Duodenal mucosa (tissue), 2 donors: ENCODE results near the gene ZNF606.

Source experiments
- H3K27ac ChIP-seq: one replicate; pipeline ENCODE4 v1.7.0; 2013; ENCODE audit warnings: low read depth, low read length
- H3K27me3 ChIP-seq, 2 donors: one replicate each; pipeline ENCODE4 v1.7.0; 2013; ENCODE audit warnings: low read length in 2 of 2, control low read depth in 1 of 2; ENCODE audit not compliant: insufficient read depth in 2 of 2, control insufficient read depth in 1 of 2
- H3K36me3 ChIP-seq, 2 donors: one replicate each; pipeline ENCODE4 v1.7.0; 2013; ENCODE audit warnings: low read length in 2 of 2, control low read depth in 1 of 2; ENCODE audit not compliant: insufficient read depth in 2 of 2, control insufficient read depth in 1 of 2
- H3K4me1 ChIP-seq, 2 donors: one replicate each; pipeline ENCODE4 v1.7.0; 2013; ENCODE audit warnings: low read length in 2 of 2, control low read depth in 1 of 2; ENCODE audit not compliant: insufficient read depth in 2 of 2, control insufficient read depth in 1 of 2
- H3K4me3 ChIP-seq, 2 donors: one replicate each; pipeline ENCODE4 v1.7.0; 2013; ENCODE audit warnings: low read length in 2 of 2, low read depth in 1 of 2
- H3K9ac ChIP-seq, 2 donors: one replicate each; pipeline ENCODE4 v1.7.0; 2013; ENCODE audit warnings: low read length in 2 of 2, low read depth in 1 of 2
- H3K9me3 ChIP-seq, 2 donors: one replicate each; pipeline ENCODE4 v1.7.0; 2013; ENCODE audit warnings: low read length in 2 of 2, control low read depth in 1 of 2; ENCODE audit not compliant: control insufficient read depth in 1 of 2

ZNF606 gene

DNA sequence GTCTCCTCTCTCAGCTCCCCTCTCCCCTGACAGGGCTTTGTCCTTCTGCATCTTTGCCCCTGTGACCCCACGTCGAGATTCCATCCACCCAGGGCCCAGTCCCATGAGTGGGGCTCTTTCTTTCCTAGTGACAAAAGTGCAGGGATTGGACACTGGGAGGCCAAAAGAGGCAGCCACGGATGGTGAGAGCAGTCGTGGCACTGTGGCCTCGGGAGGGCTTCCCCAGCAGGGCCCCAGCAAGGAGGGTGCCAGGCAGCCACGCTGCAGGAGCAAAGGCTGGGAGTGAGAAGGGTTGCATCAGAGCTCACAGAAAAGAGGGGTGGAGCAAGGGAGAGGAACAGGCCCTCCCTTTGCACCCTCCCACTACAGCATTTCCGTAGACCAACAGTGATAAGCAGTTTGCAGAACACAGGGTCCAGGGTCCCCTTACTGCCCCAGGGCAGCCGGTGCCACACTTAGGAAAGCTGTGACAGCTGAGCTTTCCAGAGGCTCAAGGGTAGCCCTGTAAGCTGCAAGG lies 36.1 kb upstream of the ZNF606 start:
- no peaks in the 10 kb centered on the region for H3K36me3 ChIP-seq
- no peak overlapping the region for H3K9ac ChIP-seq
- H3K27ac ChIP-seq: no peak overlapping the region
- no peaks in the 10 kb centered on the region for H3K27me3 ChIP-seq
- H3K4me1 ChIP-seq: no peaks in the 10 kb centered on the region
- H3K4me3 ChIP-seq: no peak overlapping the region
- H3K9me3 ChIP-seq: peaks cover 15 to 24% of the 10 kb centered on the region in 2 donors

DNA sequence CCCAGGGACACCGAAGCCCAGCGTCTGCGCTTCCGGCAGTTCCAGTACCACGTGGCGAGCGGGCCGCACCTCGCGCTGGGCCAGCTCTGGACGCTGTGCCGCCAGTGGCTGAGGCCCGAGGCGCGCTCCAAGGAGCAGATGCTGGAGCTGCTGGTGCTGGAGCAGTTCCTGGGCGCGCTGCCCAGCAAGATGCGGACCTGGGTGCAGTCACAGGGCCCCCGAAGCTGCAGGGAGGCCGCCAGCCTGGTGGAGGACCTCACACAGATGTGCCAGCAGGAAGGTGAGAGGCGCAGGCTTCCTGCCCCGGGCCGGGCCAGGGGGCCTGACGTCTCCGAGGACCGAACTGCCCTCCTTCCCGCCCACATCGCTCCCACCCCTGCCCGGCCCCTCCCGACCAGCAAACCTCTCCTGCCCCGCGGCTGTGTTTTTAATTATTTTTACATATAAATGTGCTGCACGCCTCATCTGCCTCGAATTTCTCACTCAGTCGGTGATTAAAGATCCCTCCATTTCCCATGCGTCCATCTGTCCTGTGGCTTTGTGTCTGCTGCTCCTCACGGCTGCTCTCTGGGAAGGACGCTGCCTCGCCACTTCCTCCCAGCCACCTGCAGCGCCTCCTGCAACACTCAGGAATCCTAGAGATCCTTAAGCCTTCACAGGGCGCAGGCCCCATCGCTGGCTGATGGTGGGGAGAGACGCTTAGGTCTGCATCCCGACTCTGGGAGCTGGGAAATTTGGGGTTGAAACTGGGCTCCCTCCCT lies 35.5 kb upstream of the ZNF606 start:
- Histone ChIP-seq H3K4me1 (no peaks in the 10 kb centered on the region), H3K9me3 (peaks cover 15 to 24% of the 10 kb centered on the region in 2 donors), H3K9ac (no peak overlapping the region), H3K27ac (no peak overlapping the region), H3K27me3 (no peaks in the 10 kb centered on the region), H3K36me3 (no peaks in the 10 kb centered on the region), H3K4me3 (no peak overlapping the region)

DNA sequence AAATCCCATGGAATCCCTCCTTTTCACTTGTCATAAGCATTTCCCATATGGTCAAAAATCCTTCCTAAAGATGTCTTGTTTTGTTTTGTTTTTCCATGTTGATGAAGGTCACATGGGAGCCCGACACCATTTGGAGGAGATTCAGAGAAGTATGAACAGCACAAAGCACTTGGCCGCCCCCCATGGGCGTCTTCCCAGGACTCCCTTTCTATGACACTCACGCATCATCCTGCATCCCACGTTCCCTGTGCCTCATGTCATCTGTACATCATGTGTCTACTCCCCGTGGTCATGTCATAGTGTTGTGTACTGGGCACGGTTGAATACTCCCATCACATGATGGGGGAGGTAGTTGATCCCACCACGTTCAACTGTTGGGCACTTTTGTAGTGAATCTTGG lies 33.2 kb upstream of the ZNF606 start:
- peaks cover 10 to 21% of the 10 kb centered on the region in 2 donors for H3K9me3 ChIP-seq

DNA sequence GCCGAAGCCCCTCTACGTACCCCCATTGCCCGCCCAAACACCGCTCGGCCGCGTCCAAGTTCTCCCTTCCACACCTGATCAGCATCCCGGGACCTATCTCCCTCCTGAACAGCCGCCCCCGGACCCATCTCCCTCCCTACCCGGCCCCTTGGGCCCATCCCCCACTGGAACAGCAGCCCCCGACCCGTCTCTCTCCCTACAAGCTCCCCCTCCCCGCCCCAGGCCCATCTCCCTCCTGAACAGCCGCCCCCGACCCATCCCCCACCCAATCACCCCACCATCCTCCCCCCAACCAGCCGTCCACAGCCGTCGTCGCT lies 31.8 kb upstream of the ZNF606 start:
- Histone ChIP-seq H3K9me3 (peaks cover 11 to 19% of the 10 kb centered on the region in 2 donors), H3K36me3 (no peaks in the 10 kb centered on the region), H3K4me3 (no peak overlapping the region), H3K27ac (no peak overlapping the region), H3K4me1 (no peaks in the 10 kb centered on the region), H3K27me3 (no peaks in the 10 kb centered on the region), H3K9ac (no peak overlapping the region)

More for the DNA sequence above, 33.2 kb upstream of the ZNF606 start:
- H3K27ac ChIP-seq: no peak overlapping the region
- H3K4me1 ChIP-seq: no peaks in the 10 kb centered on the region
- no peaks in the 10 kb centered on the region for H3K36me3 ChIP-seq
- no peaks in the 10 kb centered on the region for H3K27me3 ChIP-seq
- no peak overlapping the region for H3K9ac ChIP-seq
- H3K4me3 ChIP-seq: no peak overlapping the region

DNA sequence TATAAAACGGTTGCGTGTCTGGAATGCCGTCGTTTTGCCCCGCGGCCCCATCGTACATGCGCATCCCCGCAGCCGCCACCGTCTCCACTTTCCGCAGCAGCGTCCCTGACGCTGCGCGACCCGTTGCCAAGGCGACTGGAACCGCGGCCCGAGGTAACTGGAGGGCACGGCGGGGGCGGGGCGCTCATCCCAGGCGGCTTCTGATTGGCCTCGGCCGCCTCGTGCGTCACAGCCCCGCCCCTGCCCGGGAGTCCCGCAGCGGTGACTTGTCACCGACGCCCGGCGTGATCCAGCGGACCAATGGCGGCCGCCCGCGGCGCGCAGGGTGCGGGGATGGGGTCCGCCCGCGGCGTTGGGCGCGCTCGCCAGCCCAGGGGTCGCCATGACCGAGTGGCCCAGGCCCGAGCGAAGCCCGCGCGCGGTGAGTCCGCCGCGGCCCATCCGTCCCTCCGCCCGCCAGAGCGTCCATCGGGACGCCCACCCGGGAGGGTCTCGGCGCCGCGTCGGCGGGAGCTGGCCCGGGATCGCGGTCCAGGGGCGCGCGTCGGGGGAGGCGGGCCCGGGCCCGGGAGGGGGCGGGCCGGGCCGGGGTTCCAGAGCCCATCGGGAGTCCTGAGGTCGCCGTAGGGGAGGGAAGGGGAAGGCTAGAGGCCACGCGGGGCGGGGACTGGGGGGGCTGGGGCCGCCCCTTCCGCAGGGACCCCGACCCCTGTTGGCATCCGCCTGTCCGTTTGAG lies 31.3 kb upstream of the ZNF606 start, which contains the start of gene ZSCAN1:
ZSCAN1 (plus strand) TSS at position 285 of the 736 bp plus-strand sequence. CDS start 3,812 bp downstream, outside the sequence.
- no peaks in the 10 kb centered on the region for H3K36me3 ChIP-seq
- H3K4me3 ChIP-seq: peak within 1 kb of the TSS in 1 of 2 donors; percentile 16
- H3K27me3 ChIP-seq: no peaks in the 10 kb centered on the region
- H3K4me1 ChIP-seq: no peaks in the 10 kb centered on the region
- H3K27ac ChIP-seq: no peak within 1 kb of the TSS
- peaks cover 14 to 17% of the 10 kb centered on the region in 2 donors for H3K9me3 ChIP-seq
- no peak within 1 kb of the TSS for H3K9ac ChIP-seq

DNA sequence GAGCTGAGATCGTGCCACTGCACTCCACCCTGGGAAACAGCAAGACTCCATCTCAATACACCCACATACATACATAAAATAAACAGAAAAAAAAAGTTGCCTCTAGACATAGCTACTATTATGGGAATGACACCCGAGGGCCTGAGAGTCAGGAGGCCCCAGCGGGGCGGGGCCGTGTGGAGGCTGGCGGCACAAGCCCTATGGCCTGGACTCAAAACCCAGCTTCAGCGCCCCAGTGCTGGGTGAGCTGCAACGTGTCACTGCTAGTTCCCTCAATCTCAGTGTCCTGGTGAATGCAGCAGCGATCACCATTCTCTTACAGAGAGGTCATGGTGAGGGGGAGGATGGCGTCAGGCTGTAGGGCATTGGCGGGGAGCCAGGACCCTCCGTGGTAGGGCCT lies 22.0 kb upstream of the ZNF606 start:
- Histone ChIP-seq H3K4me1 (no peaks in the 10 kb centered on the region), H3K27ac (no peak overlapping the region), H3K9ac (no peak overlapping the region), H3K4me3 (no peak overlapping the region), H3K9me3 (peaks cover 16 to 22% of the 10 kb centered on the region in 2 donors), H3K27me3 (no peaks in the 10 kb centered on the region), H3K36me3 (no peaks in the 10 kb centered on the region)

DNA sequence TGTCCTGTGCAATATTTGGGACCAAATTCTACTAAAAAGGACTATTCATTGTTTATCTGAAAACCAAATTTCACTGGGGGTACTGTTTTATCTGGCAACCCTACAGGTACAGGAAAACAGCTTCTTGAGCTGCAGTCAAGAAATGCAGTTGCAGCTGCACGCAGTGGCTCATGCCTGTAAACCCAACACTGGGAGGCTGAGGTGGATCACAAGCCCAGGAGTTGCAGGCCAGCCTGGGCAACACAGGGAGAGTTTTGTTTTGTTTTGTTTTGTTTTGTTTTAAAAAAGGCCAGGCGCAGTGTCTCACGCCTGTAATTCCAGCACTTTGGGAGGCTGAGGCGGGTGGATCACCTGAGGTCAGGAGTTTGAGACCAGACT lies 19.7 kb upstream of the ZNF606 start:
- H3K9ac ChIP-seq: no peak overlapping the region
- H3K36me3 ChIP-seq: no peaks in the 10 kb centered on the region
- H3K4me3 ChIP-seq: no peak overlapping the region
- H3K27me3 ChIP-seq: no peaks in the 10 kb centered on the region
- H3K27ac ChIP-seq: no peak overlapping the region
- no peaks in the 10 kb centered on the region for H3K4me1 ChIP-seq
- H3K9me3 ChIP-seq: peaks cover 13 to 21% of the 10 kb centered on the region in 2 donors

DNA sequence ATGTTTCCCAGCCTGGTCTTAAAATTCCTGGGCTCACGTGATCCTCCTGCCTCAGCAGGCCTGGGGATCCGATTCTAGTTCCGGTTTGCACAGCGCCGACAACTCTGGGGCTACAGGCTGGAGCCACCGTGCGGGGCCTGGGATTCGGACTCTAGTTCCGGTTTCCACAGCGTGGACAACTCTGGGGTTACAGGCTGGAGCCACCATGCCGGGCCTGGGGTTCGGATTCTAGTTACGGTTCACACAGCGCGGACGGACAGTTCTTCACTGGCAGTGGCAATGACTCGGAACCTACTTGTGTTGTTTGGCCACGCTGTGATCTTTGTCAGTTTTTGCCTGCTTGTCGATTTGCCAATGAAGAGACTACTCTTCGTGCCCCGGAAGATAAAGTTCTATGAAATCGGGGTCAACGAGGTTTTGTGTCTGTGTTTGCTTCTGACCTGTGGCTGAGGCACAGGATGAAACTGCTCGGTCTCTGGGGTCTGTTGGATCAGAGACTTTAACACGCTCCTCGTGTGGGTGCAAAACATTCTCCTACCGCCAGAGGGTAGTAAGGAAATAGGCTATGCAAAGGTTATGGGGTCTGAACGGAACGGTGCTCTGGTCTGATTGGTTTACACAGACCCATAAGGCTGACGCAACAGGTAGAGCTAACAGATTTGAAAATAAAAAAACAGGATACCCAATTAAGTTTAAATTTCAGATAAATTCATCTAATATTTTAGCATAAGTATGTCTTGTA lies 19.1 kb upstream of the ZNF606 start:
- Histone ChIP-seq H3K36me3 (no peaks in the 10 kb centered on the region), H3K9me3 (peaks cover 13 to 21% of the 10 kb centered on the region in 2 donors), H3K9ac (no peak overlapping the region), H3K27ac (no peak overlapping the region), H3K4me1 (no peaks in the 10 kb centered on the region), H3K4me3 (no peak overlapping the region), H3K27me3 (no peaks in the 10 kb centered on the region)

DNA sequence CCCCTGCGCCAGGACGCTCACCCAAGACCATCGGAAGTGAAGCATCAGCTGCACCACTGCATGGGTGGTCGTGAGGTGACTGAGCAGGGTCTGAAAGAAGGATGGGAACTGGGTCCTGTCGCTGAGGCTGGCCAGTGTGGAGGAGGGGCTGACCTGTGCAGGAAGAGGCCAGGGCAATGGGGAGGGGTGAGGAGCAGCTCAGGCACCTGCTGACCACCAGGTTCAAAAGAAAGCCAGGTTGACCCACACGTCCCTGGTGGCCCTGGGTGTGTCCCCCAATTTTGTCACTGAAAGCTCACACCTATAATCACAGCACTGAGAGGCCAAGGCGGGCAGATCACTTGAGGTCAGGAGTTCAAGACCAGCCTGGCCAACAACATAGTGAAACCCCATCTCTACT lies 17.5 kb upstream of the ZNF606 start:
- Histone ChIP-seq H3K4me3 (no peak overlapping the region), H3K4me1 (no peaks in the 10 kb centered on the region)

DNA sequence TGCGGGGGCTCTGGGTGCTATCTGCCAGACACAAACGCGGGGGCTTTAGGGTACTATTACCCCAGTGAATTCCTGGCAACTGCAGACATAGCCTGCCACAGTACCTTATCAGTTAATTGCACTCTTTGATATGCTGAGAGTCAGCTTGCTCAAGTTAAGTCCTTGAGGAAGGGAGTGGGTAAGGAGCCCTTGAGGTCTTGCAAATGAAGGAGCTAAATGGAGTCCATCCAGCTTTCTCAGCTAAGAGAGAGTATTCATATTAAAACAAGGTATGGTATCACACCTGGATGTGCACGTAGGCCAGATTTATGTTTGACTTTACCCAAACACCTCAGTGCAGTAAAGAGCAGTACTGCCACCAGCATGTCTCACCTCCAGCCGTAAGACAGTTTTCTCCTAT lies 11.5 kb upstream of the ZNF606 start:
- Histone ChIP-seq H3K27ac (no peak overlapping the region), H3K36me3 (no peaks in the 10 kb centered on the region), H3K9me3 (peaks cover 0 to 21% of the 10 kb centered on the region in 2 donors), H3K27me3 (no peaks in the 10 kb centered on the region), H3K4me1 (peaks cover 0 to 2% of the 10 kb centered on the region in 2 donors), H3K4me3 (no peak overlapping the region), H3K9ac (no peak overlapping the region)

More for the DNA sequence above, 17.5 kb upstream of the ZNF606 start:
- no peak overlapping the region for H3K27ac ChIP-seq
- H3K9me3 ChIP-seq: peaks cover 10 to 13% of the 10 kb centered on the region in 2 donors
- H3K9ac ChIP-seq: no peak overlapping the region
- no peaks in the 10 kb centered on the region for H3K27me3 ChIP-seq
- H3K36me3 ChIP-seq: no peaks in the 10 kb centered on the region
